Hippocampal formation (tissue), 2 donors: ENCODE data around the gene CCL28.
"Not testable (repeated sequence)": the region's sequence is repeated elsewhere in the genome, so short reads cannot be mapped to it uniquely, and the experiment has no call there.

Experiments used
- DNase-seq, 2 donors: peaks; one replicate each; lab custom pipeline; 2025; lab: John Stamatoyannopoulos, UW

The CCL28 gene

GRCh38 chr5:43409809-43410271 lies 2.4 kb downstream of the CCL28 start:
- no peak for DNase-seq

DNA sequence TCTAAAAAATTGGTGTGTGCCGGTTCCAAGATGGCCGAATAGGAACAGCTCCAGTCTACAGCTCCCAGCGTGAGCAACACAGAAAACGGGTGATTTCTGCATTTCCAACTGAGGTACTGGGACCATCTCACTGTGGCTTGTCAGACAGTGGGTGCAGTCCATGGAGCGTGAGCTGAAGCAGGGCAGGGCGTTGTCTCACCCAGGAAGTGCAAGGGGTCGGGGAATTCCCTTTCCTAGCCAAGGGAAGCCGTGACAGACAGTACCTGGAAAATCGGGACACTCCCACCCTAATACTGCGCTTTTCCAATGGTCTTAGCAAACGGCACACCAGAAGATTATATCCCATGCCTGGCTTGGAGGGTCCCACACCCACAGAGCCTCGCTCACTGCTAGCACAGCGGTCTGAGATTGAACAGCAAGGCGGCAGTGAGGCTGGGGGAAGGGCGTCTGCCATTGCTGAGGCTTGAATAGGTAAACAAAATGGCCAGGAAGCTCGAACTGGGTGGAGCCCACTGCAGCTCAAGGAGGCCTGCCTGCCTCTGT lies 9.6 kb downstream of the CCL28 start:
- DNase-seq: not testable (repeated sequence)

DNA sequence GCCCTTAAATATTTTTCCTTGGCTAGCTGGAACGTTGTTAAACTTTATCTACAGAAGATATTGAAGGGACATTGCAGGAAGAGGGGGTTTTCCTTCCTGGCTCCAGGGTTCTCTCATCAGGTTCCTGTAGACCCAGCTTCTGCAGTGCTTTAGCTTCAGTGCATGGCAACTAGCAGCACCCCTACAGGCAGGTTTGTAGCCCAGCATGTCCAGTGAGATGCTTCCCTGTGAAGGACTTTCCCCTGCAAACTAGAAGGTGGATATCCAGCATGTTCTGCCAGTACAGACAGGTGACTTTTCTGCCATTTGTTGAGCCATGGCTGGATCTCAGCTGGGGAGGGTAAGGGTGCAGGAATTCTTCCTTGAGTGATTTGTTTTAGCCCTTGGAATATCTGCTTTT lies 10.4 kb downstream of the CCL28 start:
- no peak for DNase-seq

DNA sequence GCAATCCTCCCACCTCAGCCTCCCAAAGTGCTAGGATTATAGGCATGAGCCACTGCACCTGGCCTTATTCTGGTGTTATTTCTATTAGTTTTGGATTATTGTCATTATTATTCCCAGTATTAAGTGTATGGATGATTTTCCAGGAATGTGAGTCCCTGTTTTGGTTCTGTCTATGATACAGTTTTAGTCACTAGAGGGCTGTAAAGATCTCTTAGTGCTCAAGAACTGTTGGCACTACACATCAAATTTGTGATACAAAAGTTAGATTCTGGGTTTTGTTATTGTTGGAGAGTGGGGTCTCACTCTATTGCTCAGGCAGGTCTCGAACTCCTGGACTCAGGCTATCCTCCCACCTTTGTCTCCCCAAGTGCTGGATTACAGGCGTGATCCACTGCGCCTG lies 12.1 kb downstream of the CCL28 start:
- no peak for DNase-seq

DNA sequence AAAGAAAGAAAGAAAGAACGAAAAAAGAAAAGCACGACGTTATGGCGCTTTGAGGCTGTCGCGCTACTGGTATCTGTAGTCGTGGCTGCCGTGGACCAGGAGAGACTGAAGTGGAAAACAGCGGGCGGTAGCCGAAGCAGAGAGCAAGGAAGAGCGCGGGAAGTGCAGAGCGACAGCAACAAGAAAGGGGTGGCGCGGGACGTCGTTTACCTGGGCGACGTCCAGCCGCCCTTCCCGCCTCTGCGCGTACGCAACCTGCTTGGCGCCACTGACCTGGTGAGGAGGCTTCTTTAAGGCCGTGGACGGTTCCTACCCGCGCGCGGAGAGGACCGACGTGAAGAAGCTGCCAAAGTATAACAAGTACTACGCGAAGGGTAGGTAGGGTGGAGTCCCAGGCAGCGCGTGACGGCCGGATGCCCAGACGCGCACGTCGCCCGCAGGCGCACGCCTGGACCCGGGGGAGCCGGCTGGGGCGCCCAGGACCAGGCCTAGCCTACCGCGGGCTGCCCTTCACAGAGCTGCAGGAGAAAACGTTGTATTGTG lies 15.4 kb downstream of the CCL28 start:
- no peak for DNase-seq

GRCh38 chr5:43390471-43390870 lies 21.7 kb downstream of the CCL28 start:
- no peak for DNase-seq

DNA sequence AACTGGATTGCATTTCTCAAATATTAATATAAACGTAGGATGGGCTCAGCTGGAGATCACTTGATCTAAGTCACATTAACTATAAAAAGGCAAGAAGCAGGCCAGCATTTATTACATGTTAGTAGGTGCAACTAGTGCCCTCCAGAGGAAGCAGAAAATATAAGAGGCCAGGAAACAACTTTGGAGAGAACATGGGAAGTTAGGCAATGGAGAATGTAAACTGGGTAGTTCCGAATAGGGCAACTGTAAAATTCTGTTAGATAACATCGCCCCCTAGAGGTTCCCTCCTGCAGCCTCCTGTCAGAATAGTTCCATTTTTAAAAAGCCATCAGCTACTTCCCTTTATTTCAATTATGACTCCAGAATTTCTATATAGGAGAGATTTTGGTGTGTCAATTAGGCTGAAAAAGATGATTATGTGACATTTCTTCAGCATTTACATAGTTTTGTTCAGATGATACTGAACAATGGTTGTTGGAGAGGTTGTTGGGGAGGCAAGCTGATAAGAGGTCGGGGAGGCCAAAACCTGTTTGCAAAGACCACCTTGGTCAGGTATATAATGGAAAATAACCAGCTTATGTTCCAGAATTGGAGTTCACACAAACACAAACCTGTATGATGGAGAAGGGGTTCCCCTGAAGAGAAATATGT lies 22.4 kb downstream of the CCL28 start:
- peak; percentile 14 to 90 for DNase-seq

DNA sequence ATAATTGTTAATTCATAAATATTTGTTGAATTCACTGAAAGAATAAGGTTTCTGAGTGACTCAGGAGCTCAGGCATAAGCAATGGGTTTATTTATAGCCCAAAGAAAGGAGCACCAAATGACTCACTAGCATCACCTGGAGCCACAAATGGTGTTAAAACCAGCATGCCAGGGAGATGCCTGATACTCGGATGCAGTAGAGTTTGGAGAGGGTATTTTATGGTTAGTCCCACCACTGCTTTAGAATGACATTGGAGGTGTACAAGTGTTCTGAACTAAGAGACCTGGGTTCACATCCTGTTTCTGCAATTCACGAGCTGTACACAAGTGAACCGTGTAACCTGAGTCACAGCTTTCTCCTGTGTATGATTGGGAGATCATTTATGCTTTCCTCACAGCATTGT lies 25.2 kb downstream of the CCL28 start:
- no peak for DNase-seq

DNA sequence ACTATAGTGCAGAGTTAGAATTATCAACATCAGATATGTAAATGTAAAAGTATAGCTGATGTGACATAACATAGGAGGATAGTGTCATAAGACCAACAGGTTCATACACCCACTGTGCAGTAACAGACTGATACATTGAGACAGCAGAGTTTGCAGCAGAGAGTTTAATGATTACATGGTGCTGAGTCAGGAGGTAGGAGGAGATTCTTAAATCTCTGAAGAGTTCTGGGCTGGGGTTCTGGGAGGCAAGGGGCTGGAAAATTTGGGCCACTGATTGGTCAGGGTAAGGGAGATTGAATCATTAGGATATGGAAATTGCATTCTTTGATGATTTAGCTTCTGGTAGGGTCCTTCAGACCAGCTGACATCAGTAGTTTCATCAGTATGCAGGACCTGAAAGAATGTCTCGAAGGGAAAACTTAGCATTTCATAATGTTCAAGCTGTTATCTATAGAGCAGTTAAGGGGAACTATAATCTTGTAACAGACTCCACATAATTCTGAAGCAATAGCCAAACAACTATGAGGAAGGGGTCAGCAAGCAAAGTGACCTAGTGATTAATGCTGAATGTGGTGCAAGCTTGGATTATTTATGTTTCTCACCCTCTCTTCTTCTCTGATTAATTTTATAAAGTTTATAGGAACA lies 35.6 kb downstream of the CCL28 start:
- no peak for DNase-seq

GRCh38 chr5:43371821-43372220 lies 40.4 kb downstream of the CCL28 start:
- no peak for DNase-seq

- no peak for DNase-seq
Observed at GRCh38 chr5:43370352-43370751, 41.8 kb downstream of the CCL28 start.

- no peak for DNase-seq
Observed at GRCh38 chr5:43369651-43370050, 42.5 kb downstream of the CCL28 start.

DNA sequence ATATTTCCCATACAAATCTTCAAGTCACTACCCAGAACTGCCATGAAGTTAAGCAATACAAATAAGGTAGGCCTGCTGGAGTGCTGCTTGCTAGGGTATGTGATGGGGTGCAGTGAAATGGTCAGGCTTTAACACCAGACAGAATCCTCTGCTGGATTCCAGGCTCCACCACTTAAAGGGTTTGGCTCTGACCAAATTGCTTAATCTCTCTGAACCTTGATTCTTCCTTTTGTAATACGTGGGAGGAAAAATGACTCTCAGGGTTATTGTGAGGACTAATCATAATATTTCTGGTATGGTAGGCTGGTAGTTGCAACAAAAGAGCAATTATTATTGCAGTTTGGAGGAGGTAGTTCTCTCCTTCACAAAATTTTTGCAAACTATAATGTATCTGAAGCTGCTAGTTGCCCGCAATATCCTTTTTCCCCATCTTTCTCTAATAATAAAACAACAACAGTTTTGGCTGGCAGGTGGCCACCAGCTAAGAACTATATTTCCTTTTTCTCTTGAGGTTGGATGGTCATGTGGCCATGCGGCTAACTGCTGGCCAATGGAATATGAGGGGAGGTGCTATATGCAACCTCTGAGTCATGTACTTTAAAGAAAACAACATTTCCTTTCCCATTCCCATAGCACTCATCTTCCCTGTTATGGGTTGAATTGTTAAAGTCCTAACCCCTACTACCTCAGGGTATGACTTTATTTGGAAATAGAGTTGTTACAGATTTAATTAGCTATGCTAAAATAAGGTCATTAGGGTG lies 44.1 kb downstream of the CCL28 start:
- no peak for DNase-seq

DNA sequence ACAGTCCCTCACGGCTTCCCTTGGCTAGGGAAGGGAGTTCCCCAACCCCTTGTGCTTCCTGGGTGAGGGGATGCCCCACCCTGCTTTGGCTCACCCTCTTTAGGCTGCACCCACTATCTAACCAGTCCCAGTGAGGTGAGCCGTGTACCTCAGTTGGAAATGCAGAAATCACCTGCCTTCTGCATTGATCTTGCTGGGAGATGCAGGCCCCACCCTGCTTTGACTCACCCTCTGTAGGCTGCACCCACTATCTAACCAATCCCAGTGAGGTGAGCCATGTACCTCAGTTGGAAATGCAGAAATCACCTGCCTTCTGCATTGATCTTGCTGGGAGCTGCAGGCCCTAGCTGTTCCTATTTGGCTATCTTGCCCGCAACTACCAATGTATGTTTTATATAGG lies 44.7 kb downstream of the CCL28 start:
- DNase-seq: no peak

DNA sequence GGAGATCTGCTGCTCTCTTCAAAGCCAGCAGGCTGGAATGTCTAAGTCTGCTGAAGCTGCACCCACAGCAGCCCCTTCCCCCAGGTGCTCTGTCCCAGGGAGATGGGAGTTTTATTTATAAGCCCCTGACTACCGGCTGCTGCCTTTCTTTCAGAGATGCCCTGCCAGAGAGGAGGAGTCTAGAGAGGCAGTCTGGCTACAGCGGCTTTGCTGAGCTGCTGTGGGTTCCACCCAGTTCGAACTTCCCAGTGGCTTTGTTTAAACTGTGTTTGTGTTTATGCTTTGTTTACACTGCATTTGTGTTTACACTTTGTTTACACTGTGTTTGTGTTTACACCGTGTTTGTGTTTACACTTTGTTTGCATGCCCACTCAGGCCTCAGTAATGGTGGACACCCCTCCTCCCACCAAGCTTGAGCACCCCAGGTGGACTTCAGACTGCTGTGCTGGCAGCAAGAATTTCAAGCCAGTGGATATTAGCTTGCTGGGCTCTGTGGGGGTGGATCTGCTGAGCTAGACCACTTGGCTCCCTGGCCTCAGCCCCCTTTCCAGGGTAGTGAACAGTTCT lies 45.4 kb downstream of the CCL28 start:
- not testable (repeated sequence) for DNase-seq

GRCh38 chr5:43365155-43365554 lies 47.0 kb downstream of the CCL28 start:
- not testable (repeated sequence) for DNase-seq

DNA sequence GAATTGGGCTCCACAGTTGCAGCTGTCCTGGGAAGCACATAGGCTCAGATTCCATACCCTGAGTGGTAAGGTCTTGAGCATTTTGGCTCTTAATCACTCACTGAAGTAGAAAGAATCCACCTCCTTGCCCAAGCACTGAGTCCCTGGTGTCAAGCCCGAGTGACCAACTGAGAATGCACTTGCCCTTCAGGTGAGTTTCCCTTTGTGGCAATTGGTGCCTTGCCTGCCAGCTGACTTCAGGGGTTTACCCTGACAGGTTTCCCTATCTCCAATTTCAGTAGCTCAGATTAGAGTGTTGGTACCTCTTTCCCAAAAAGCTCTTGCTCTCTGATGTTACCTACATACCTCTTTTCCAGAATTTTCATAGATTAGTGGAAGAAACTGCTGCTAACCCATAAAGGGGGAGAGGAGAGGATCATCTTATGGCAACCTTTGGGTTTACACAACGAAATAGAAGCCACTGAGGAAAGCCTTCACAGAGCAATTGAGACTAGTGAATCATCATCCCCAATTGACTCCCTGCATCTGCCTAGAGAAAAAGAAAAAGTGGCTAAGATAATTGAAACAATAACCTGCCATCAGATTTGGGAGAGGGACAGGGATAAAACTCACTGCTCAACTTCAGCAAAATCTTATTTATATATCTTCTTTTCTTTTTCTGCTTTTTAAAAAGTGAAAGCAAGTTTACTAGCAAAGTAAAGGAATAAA lies 48.6 kb downstream of the CCL28 start:
- DNase-seq: no peak

DNA sequence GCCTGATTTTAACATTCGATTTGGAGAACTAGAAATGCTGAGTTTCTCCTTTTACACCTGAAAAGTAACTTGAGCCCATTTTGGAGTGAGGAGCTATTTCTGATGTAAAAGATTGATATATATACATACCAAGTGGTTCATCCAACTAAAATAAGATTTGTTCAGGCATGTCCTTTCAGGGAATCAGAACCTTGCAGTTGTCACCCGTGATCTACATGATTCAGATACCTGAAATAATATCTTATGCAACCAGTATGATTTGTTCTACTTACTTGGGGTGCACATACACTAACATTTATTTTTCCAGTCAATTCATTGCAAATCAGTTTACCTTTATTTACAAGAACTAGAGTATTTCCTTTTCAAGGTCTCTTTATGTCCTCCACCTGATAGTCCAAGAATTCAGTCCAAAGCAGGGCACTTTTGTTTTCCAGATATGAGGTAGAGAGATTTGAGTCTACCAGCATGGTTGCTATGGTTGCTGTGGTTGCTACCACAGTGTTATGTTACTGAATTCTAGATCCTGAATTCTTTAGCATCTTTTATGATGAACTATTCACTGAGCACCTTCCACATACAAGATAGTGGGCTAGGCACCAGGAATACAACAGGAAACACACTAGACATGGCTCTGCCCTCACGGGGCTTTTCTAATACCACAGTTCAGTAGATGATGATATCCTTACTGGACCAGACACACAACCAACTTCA lies 49.3 kb downstream of the CCL28 start:
- no peak for DNase-seq

DNA sequence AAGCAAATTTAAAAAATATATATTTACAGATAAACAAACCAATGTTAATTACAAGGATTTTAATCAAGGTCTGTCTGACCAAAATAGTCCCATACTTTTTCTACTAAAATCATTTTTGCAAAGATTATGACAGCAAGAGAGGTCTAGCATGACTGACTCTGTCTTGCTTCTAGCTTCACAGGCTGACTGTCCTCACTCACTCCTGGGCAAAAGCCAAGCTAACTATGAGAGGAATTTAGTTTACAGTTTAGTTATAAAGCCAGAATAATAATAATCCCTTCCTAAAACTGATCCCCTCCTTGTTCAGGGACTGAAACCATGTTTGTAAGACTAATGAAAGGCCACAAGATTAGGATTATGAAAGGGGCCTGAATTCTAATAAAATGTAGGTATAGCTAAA lies 53.5 kb downstream of the CCL28 start:
- DNase-seq: no peak

GRCh38 chr5:43358301-43358700 lies 53.9 kb downstream of the CCL28 start:
- no peak for DNase-seq

- no peak for DNase-seq
Observed at GRCh38 chr5:43357878-43358281, 54.3 kb downstream of the CCL28 start.
